ENCODE measurements around the gene SPATA16. TPM values are rescaled to one million over a fixed set of nuclear protein-coding genes. Genes with fewer than 3 reads are reported as not detected.
"Not testable (repeated sequence)": the region's sequence is repeated elsewhere in the genome, so short reads cannot be mapped to it uniquely, and the experiment has no call there.

Gene SPATA16
- total and polyA plus RNA-seq, 5 donors from 2014 or later, result not detected

DNA sequence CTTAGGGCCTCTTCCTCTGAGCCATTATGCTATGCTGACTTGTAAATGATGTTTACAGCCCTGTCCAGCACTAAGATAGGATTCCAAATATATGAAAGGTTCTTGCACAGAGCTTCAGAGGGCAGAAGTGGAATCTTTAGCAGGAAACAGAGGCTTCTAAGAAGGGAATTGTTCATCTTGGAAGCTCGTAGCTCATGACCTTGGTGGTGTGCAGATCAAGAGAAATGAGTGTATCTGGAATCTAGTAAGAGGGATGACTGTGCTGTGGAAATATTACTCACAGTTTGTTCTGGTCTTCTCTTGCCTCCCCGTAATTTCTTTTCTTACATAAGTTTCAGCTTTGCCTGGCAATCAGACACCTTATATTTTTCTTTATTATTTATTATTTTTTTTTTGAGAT lies 175.8 kb downstream of the SPATA16 start:
- Histone ChIP-seq H3K9me3 (ENCODE audit: control insufficient read depth in 2 of 2, low read length in 2 of 2) (no peaks in the 10 kb centered on the region), H3K4me3 (ENCODE audit: low read depth, low read length) (no peak overlapping the region), H3K4me1 (ENCODE audit: control insufficient read depth, insufficient read depth, low read length, poor library complexity, severe bottlenecking) (no peaks in the 10 kb centered on the region), H3K36me3 (ENCODE audit: control insufficient read depth, insufficient read depth, low read length) (no peaks in the 10 kb centered on the region), H3K27ac (ENCODE audit: insufficient read depth, low read length, poor library complexity, severe bottlenecking) (no peak overlapping the region), H3K27me3 (ENCODE audit: control insufficient read depth, insufficient read depth, low read length) (no peaks in the 10 kb centered on the region)
- Mint-ChIP-seq H3K27me3 (peaks cover 5% of the 10 kb centered on the region), H3K27ac (no peak overlapping the region), H3K9me3 (peaks cover 0 to 1% (median 0%) of the 10 kb centered on the region in 7 donors), H3K36me3 (no peaks in the 10 kb centered on the region), H3K4me1 (no peaks in the 10 kb centered on the region), H3K4me3 (no peak overlapping the region)
- no peak for DNase-seq
- ATAC-seq (ENCODE audit: low read depth in 2 of 2), result no peak

DNA sequence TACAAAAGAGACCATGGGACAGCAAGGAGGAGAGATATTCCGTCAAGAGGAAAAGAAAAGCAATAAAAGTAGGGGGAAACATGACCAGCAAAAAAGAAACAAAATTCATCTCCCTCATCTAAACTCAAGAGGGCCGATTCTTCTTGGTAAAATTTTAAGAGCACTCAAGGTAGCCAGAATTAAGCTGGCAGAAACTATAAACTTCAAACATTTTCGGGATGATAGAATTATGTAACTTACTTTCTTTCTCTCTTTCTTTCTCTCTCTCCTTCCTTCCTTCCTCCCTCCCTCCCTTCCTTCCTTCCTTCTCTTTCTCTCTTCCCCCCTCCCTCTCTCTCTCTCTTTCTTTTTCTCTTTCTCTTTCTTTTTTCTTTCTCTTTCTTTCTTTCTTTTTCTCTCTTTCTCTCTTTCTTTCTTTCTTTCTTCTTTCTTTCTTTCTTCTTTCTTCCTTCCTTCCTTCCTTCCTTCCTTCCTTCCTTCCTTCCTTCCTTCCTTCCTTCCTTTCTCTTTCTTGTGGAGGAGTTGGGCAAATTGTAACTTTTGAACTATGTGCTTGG lies 180.3 kb downstream of the SPATA16 start:
- not testable (repeated sequence) for DNase-seq; H3K36me3 ChIP-seq (ENCODE audit: control insufficient read depth, insufficient read depth, low read length); H3K4me3 Mint-ChIP-seq; H3K9me3 Mint-ChIP-seq; H3K4me3 ChIP-seq (ENCODE audit: low read depth, low read length); ATAC-seq (ENCODE audit: low read depth in 2 of 2); H3K27ac Mint-ChIP-seq; H3K27ac ChIP-seq (ENCODE audit: insufficient read depth, low read length, poor library complexity, severe bottlenecking); H3K27me3 Mint-ChIP-seq; H3K9me3 ChIP-seq (ENCODE audit: control insufficient read depth in 2 of 2, low read length in 2 of 2); H3K36me3 Mint-ChIP-seq; H3K4me1 ChIP-seq (ENCODE audit: control insufficient read depth, insufficient read depth, low read length, poor library complexity, severe bottlenecking); H3K4me1 Mint-ChIP-seq; H3K27me3 ChIP-seq (ENCODE audit: control insufficient read depth, insufficient read depth, low read length)

DNA sequence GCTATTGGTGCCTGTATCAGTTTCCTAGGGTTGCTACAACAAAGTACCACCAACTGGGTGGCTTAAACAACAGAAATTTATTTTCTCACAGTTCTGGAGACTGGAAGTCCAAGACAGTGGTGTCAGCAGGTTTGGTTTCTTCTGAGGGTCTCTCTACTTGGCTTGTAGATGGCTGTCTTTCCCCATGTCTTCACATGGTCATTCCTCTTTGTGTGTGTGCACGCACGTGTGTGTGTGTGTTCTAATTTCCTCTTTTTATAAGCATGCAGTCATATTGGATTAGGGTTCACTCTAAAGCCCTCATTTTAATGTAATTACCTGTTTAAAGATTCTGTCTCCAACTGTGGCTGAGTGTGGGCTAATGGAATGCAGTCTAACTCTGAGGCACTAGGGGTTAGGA lies 182.5 kb downstream of the SPATA16 start:
- no peaks in the 10 kb centered on the region for H3K9me3 ChIP-seq (ENCODE audit: control insufficient read depth in 2 of 2, low read length in 2 of 2)

DNA sequence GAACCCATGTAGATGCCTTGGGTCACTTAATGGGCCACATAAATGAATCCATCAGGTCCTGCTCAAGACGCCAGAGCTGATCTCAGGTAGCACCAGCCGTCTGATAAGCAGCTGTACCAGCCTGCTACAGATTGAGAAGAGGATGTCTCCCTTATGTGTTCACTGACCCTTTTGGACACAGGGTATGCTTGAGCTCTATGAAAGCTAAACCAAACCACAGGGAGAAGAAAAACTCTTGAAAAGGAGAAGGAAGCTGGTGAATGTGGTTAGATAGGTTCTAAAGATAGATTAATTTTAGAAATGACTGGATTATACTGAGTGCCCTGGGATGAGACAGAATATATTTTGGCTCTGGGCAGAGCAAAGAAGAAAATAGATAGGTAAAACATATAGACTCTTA lies 187.5 kb downstream of the SPATA16 start:
- Mint-ChIP-seq H3K27me3 (no peaks in the 10 kb centered on the region), H3K36me3 (no peaks in the 10 kb centered on the region), H3K4me1 (no peaks in the 10 kb centered on the region), H3K9me3 (peaks cover 0 to 7% (median 1%) of the 10 kb centered on the region in 7 donors), H3K4me3 (no peak overlapping the region), H3K27ac (no peak overlapping the region)
- DNase-seq (no peak), ATAC-seq (ENCODE audit: low read depth in 2 of 2) (no peak)
- no peak overlapping the region for H3K4me3 ChIP-seq (ENCODE audit: low read depth, low read length)
- no peaks in the 10 kb centered on the region for H3K27me3 ChIP-seq (ENCODE audit: control insufficient read depth, insufficient read depth, low read length)
- H3K27ac ChIP-seq (ENCODE audit: insufficient read depth, low read length, poor library complexity, severe bottlenecking), result no peak overlapping the region
- no peaks in the 10 kb centered on the region for H3K9me3 ChIP-seq (ENCODE audit: control insufficient read depth in 2 of 2, low read length in 2 of 2)
- H3K4me1 ChIP-seq (ENCODE audit: control insufficient read depth, insufficient read depth, low read length, poor library complexity, severe bottlenecking), result no peaks in the 10 kb centered on the region
- no peaks in the 10 kb centered on the region for H3K36me3 ChIP-seq (ENCODE audit: control insufficient read depth, insufficient read depth, low read length)

More for the DNA sequence above, 182.5 kb downstream of the SPATA16 start:
- Histone ChIP-seq H3K4me1 (ENCODE audit: control insufficient read depth, insufficient read depth, low read length, poor library complexity, severe bottlenecking) (no peaks in the 10 kb centered on the region), H3K27ac (ENCODE audit: insufficient read depth, low read length, poor library complexity, severe bottlenecking) (no peak overlapping the region), H3K27me3 (ENCODE audit: control insufficient read depth, insufficient read depth, low read length) (no peaks in the 10 kb centered on the region), H3K36me3 (ENCODE audit: control insufficient read depth, insufficient read depth, low read length) (no peaks in the 10 kb centered on the region), H3K4me3 (ENCODE audit: low read depth, low read length) (no peak overlapping the region)
- Mint-ChIP-seq H3K27ac (no peak overlapping the region), H3K4me1 (no peaks in the 10 kb centered on the region), H3K27me3 (no peaks in the 10 kb centered on the region), H3K36me3 (no peaks in the 10 kb centered on the region), H3K9me3 (peaks cover 0 to 3% (median 0%) of the 10 kb centered on the region in 7 donors), H3K4me3 (no peak overlapping the region)
- ATAC-seq (ENCODE audit: low read depth in 2 of 2) (no peak), DNase-seq (no peak)

DNA sequence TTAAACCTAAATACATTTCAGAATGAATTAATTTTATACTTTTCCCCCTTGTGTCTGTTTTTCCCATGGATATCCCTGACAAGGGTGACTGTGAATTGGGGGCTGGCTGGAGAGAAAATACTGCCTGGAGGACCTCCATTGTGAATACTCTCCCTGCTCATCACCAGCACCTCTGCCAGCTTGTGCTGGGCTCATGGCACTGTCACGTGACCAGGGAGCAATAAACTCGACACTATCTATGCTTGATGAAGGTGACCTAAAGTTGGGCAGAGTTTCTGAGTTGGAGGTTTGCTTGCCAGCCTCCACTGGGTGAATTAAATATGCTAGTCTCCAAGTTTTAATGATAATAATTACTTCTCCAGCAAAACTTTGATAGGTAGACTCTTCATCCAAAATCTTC lies 189.5 kb downstream of the SPATA16 start:
- H3K36me3 ChIP-seq (ENCODE audit: control insufficient read depth, insufficient read depth, low read length), result no peaks in the 10 kb centered on the region
- H3K27ac Mint-ChIP-seq, result no peak overlapping the region
- H3K27me3 ChIP-seq (ENCODE audit: control insufficient read depth, insufficient read depth, low read length), result no peaks in the 10 kb centered on the region
- H3K9me3 ChIP-seq (ENCODE audit: control insufficient read depth in 2 of 2, low read length in 2 of 2), result no peaks in the 10 kb centered on the region
- H3K27me3 Mint-ChIP-seq, result no peaks in the 10 kb centered on the region
- DNase-seq (no peak), ATAC-seq (ENCODE audit: low read depth in 2 of 2) (no peak)
- H3K27ac ChIP-seq (ENCODE audit: insufficient read depth, low read length, poor library complexity, severe bottlenecking), result no peak overlapping the region
- H3K4me3 ChIP-seq (ENCODE audit: low read depth, low read length), result no peak overlapping the region
- peaks cover 0 to 9% (median 1%) of the 10 kb centered on the region in 7 donors for H3K9me3 Mint-ChIP-seq
- H3K4me3 Mint-ChIP-seq, result no peak overlapping the region
- no peaks in the 10 kb centered on the region for H3K36me3 Mint-ChIP-seq
- no peaks in the 10 kb centered on the region for H3K4me1 ChIP-seq (ENCODE audit: control insufficient read depth, insufficient read depth, low read length, poor library complexity, severe bottlenecking)
- no peaks in the 10 kb centered on the region for H3K4me1 Mint-ChIP-seq

DNA sequence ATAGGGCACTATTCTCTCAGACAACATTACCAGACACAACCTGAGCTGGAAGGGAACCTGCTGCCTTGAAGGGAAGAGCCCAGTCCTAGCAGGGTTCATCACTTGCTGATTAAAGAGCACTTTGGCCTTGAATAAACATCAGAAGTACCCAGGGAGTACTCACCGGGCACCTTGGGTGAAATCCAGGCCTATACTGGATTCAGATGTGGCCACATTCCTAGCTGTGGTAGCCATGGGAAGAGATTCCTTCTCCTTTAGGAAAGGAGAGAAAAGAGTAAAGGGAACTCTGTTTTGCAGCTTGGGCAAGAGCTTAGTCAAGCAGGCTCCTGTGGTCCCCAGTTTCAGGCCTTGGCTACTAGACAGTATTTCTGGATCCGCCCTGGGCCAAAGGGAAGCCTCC lies 195.0 kb downstream of the SPATA16 start:
- Mint-ChIP-seq H3K9me3 (peaks cover 0 to 8% (median 0%) of the 10 kb centered on the region in 7 donors), H3K27ac (no peak overlapping the region), H3K36me3 (no peaks in the 10 kb centered on the region), H3K4me3 (no peak overlapping the region), H3K27me3 (no peaks in the 10 kb centered on the region), H3K4me1 (no peaks in the 10 kb centered on the region)
- no peaks in the 10 kb centered on the region for H3K36me3 ChIP-seq (ENCODE audit: control insufficient read depth, insufficient read depth, low read length)
- no peaks in the 10 kb centered on the region for H3K27me3 ChIP-seq (ENCODE audit: control insufficient read depth, insufficient read depth, low read length)
- no peaks in the 10 kb centered on the region for H3K9me3 ChIP-seq (ENCODE audit: control insufficient read depth in 2 of 2, low read length in 2 of 2)
- H3K27ac ChIP-seq (ENCODE audit: insufficient read depth, low read length, poor library complexity, severe bottlenecking), result no peak overlapping the region
- no peak overlapping the region for H3K4me3 ChIP-seq (ENCODE audit: low read depth, low read length)
- H3K4me1 ChIP-seq (ENCODE audit: control insufficient read depth, insufficient read depth, low read length, poor library complexity, severe bottlenecking), result no peaks in the 10 kb centered on the region
- DNase-seq (no peak), ATAC-seq (ENCODE audit: low read depth in 2 of 2) (no peak)

DNA sequence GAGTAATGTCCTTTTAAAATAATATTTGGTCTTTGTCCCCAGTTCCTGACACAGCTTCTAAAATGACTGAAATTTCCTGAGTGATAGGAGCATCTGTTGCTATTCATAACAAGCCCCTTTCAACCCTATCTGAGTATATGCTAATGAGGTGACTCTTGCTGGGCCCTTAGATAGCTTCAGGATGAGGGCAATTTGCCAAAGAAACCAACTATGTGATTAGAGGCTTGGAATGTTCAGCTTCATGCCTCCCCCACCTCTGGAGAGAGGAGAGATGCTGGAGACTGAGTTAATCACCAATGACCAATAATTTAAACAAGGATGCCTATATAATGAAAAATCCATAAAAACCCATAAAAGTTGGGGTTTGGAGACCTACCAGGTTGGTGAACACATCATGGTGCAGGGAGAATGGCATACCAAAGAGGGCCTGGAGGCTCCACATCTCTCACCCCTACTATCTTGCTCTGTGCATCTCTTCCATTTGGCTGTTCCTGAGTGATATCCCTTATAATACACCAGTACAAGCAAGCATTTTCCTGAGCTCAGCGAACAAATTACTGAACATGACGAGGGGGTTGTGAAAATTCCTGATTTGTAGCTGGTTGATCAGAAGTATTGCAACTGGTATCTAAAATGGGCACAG lies 201.3 kb downstream of the SPATA16 start:
- no peaks in the 10 kb centered on the region for H3K27me3 ChIP-seq (ENCODE audit: control insufficient read depth, insufficient read depth, low read length)
- no peak overlapping the region for H3K4me3 ChIP-seq (ENCODE audit: low read depth, low read length)
- no peak for ATAC-seq (ENCODE audit: low read depth in 2 of 2)
- Mint-ChIP-seq H3K36me3 (no peaks in the 10 kb centered on the region), H3K4me3 (no peak overlapping the region), H3K4me1 (no peaks in the 10 kb centered on the region), H3K27me3 (no peaks in the 10 kb centered on the region), H3K9me3 (peaks cover 0 to 8% (median 0%) of the 10 kb centered on the region in 7 donors), H3K27ac (no peak overlapping the region)
- no peaks in the 10 kb centered on the region for H3K9me3 ChIP-seq (ENCODE audit: control insufficient read depth in 2 of 2, low read length in 2 of 2)
- no peak overlapping the region for H3K27ac ChIP-seq (ENCODE audit: insufficient read depth, low read length, poor library complexity, severe bottlenecking)
- no peaks in the 10 kb centered on the region for H3K4me1 ChIP-seq (ENCODE audit: control insufficient read depth, insufficient read depth, low read length, poor library complexity, severe bottlenecking)
- DNase-seq, result no peak
- H3K36me3 ChIP-seq (ENCODE audit: control insufficient read depth, insufficient read depth, low read length), result no peaks in the 10 kb centered on the region

DNA sequence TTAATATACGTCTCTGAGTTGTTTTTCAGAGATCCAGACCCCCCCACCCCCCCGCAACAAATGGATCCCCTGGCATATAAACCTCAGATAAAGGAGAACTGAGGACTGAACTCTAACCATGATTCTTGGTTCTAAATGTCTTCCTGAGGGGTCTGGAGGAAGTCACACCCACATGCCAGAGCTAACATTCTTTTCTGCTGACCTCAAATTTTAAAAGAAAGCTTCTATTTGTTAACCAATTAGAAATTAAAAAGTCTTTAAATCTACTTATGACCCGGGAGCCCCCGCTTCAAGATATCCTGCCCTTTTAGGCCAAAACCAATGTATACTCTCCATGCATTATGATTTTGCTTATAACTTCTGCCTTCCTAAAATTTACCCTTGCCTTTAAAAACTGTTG lies 202.2 kb downstream of the SPATA16 start:
- DNase-seq, result no peak
- Mint-ChIP-seq H3K27ac (no peak overlapping the region), H3K4me1 (no peaks in the 10 kb centered on the region), H3K27me3 (no peaks in the 10 kb centered on the region), H3K4me3 (no peak overlapping the region), H3K9me3 (peaks cover 0 to 3% (median 0%) of the 10 kb centered on the region in 7 donors), H3K36me3 (no peaks in the 10 kb centered on the region)
- Histone ChIP-seq H3K36me3 (ENCODE audit: control insufficient read depth, insufficient read depth, low read length) (no peaks in the 10 kb centered on the region), H3K27ac (ENCODE audit: insufficient read depth, low read length, poor library complexity, severe bottlenecking) (no peak overlapping the region), H3K9me3 (ENCODE audit: control insufficient read depth in 2 of 2, low read length in 2 of 2) (no peaks in the 10 kb centered on the region), H3K27me3 (ENCODE audit: control insufficient read depth, insufficient read depth, low read length) (no peaks in the 10 kb centered on the region), H3K4me3 (ENCODE audit: low read depth, low read length) (no peak overlapping the region), H3K4me1 (ENCODE audit: control insufficient read depth, insufficient read depth, low read length, poor library complexity, severe bottlenecking) (no peaks in the 10 kb centered on the region)
- ATAC-seq (ENCODE audit: low read depth in 2 of 2), result no peak

All from CD4-positive, CD25-positive, alpha-beta regulatory T cell (primary cell).